Thyroid gland (tissue), 4 donors: ENCODE results near the gene CRYBG3. TPM values are rescaled to one million over a fixed set of nuclear protein-coding genes. Genes with fewer than 3 reads are reported as not detected.

ENCODE experiments used
- DNase-seq, 2 donors: peaks; one replicate each; pipeline ENCODE4 v3.0.0-alpha.2; 2019
- H3K27ac ChIP-seq, 3 donors: fragments of 200-600 bp; sonication (generic); 1 replicate in 2 of 3; 2 replicates in 1 of 3; pipeline ENCODE4 v1.5.1; 2016 to 2019; ENCODE audit warnings: mild to moderate bottlenecking in 1 of 3, moderate library complexity in 1 of 3
- H3K27me3 ChIP-seq: fragments of 200-600 bp; sonication (generic); one replicate; pipeline ENCODE4 v1.5.1; 2019
- H3K36me3 ChIP-seq, 2 donors: fragments of 200-600 bp; sonication (generic); one replicate each; pipeline ENCODE4 v1.5.1; 2016 to 2019
- H3K4me1 ChIP-seq, 2 donors: fragments of 200-600 bp; sonication (generic); one replicate each; pipeline ENCODE4 v1.5.1; 2017 to 2019
- H3K4me3 ChIP-seq, 3 donors: fragments of 200-600 bp; sonication (generic); replicated peaks in 1 of 3; 1 replicate in 2 of 3; 2 replicates in 1 of 3; pipeline ENCODE4 v1.5.1; 2016; ENCODE audit warnings: mild to moderate bottlenecking in 1 of 3
- H3K9me3 ChIP-seq: fragments of 200-600 bp; sonication (generic); one replicate; pipeline ENCODE4 v1.5.1; 2017
- POLR2A ChIP-seq, 2 donors: fragments of 450-650 bp; IDR thresholded peaks; one replicate each; pipeline ENCODE4 v1.6.1; 2017; ENCODE audit warnings: antibody characterized with exemption in 2 of 2, mild to moderate bottlenecking in 2 of 2, moderate library complexity in 1 of 2
- WGBS, 2 donors: methylation state at CpG; one replicate each; pipeline ENCODE4 v1.1.5; 2017; 5-methylcytosine and 5-hydroxymethylcytosine counted together
- intact Hi-C: fragments of 100-400 bp; cut with DNase I; formaldehyde crosslinking; loops from one replicate; pipeline ENCODE4 v1.15.1; 2023
- total RNA-seq, 4 donors: library from RNA; depleted of rRNA; stranded (reverse); fragments of >200 nt; gene quantifications; one replicate each; pipeline ENCODE4 v1.2.3, GENCODE V29; 2016
- TF ChIP-seq, protein P1 (sequence below), 6 experiments: fragments of 200-600 bp in 3 of 6; fragments of 450-650 bp in 3 of 6; sonication (generic) in 3 of 6; IDR thresholded peaks; one replicate each; pipeline ENCODE4 v1.5.1; 2016 to 2019; ENCODE audit warnings: antibody characterized with exemption in 6 of 6, mild to moderate bottlenecking in 2 of 6, inconsistent platforms in 1 of 6, moderate library complexity in 1 of 6

Gene CRYBG3
- total RNA-seq, 4 donors from 2014 or later = 65.3 to 108 (median 79.4) TPM

DNA sequence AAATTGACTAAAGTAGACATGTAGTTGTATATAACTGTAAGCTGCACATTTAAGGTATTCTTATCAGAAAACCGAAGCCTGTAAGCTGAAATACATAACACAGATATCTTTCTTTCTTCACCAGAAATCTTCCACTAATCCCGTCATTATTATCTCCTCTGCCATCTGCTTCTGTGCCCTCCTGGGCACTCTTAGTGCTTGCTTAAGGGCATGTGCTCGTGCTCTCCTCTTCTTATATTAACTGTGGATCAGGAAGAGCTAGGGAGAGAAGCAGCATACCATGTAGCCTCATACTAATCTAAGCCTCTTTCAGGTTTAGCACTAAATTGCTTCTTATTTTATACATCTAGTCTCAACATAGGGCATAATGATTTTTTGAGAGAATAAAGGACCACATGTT lies 89.6 kb downstream of the CRYBG3 start:
- no peak for DNase-seq
- H3K27ac ChIP-seq = no peak overlapping the region
- no peaks in the 10 kb centered on the region for H3K4me1 ChIP-seq
- no peaks in the 10 kb centered on the region for H3K27me3 ChIP-seq
- intact Hi-C loops = no loop called here
- no peak for TF ChIP-seq POLR2A (IDR thresholded peaks at IDR 0.05)
- TF ChIP-seq, protein P1, sequence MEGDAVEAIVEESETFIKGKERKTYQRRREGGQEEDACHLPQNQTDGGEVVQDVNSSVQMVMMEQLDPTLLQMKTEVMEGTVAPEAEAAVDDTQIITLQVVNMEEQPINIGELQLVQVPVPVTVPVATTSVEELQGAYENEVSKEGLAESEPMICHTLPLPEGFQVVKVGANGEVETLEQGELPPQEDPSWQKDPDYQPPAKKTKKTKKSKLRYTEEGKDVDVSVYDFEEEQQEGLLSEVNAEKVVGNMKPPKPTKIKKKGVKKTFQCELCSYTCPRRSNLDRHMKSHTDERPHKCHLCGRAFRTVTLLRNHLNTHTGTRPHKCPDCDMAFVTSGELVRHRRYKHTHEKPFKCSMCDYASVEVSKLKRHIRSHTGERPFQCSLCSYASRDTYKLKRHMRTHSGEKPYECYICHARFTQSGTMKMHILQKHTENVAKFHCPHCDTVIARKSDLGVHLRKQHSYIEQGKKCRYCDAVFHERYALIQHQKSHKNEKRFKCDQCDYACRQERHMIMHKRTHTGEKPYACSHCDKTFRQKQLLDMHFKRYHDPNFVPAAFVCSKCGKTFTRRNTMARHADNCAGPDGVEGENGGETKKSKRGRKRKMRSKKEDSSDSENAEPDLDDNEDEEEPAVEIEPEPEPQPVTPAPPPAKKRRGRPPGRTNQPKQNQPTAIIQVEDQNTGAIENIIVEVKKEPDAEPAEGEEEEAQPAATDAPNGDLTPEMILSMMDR (IDR thresholded peaks at IDR 0.05) = no peak
- H3K36me3 ChIP-seq = peaks cover 3 to 19% of the 10 kb centered on the region in 2 donors
- whole genome bisulfite sequencing, 2 donors = 91 to 93% methylated on average over 3 of the region's 3 CpGs
- no peaks in the 10 kb centered on the region for H3K9me3 ChIP-seq
- H3K4me3 ChIP-seq = no peak overlapping the region

- Histone ChIP-seq H3K4me1 (peaks cover 0 to 15% of the 10 kb centered on the region in 2 donors), H3K9me3 (no peaks in the 10 kb centered on the region), H3K4me3 (no peak overlapping the region), H3K27ac (no peak overlapping the region), H3K36me3 (peaks cover 3 to 26% of the 10 kb centered on the region in 2 donors), H3K27me3 (no peaks in the 10 kb centered on the region)
- TF ChIP-seq, protein P1 (IDR thresholded peaks at IDR 0.05) = no peak
- no peak for TF ChIP-seq POLR2A (IDR thresholded peaks at IDR 0.05)
- DNase-seq = no peak
- intact Hi-C loops = no loop called here
- whole genome bisulfite sequencing, 2 donors = 91 to 95% methylated on average over 2 of the region's 2 CpGs
These were observed 92.6 kb downstream of the CRYBG3 start for GRCh38 chr3:97914388-97914787.

- Histone ChIP-seq H3K9me3 (no peaks in the 10 kb centered on the region), H3K4me1 (peaks cover 0 to 15% of the 10 kb centered on the region in 2 donors), H3K27me3 (no peaks in the 10 kb centered on the region), H3K4me3 (no peak overlapping the region), H3K27ac (no peak overlapping the region), H3K36me3 (peaks cover 3 to 26% of the 10 kb centered on the region in 2 donors)
- TF ChIP-seq POLR2A (IDR thresholded peaks at IDR 0.05) = no peak
- TF ChIP-seq, protein P1 (IDR thresholded peaks at IDR 0.05) = no peak
- intact Hi-C loops = no loop called here
- no peak for DNase-seq
These were observed 94.8 kb downstream of the CRYBG3 start for GRCh38 chr3:97916576-97916975.

DNA sequence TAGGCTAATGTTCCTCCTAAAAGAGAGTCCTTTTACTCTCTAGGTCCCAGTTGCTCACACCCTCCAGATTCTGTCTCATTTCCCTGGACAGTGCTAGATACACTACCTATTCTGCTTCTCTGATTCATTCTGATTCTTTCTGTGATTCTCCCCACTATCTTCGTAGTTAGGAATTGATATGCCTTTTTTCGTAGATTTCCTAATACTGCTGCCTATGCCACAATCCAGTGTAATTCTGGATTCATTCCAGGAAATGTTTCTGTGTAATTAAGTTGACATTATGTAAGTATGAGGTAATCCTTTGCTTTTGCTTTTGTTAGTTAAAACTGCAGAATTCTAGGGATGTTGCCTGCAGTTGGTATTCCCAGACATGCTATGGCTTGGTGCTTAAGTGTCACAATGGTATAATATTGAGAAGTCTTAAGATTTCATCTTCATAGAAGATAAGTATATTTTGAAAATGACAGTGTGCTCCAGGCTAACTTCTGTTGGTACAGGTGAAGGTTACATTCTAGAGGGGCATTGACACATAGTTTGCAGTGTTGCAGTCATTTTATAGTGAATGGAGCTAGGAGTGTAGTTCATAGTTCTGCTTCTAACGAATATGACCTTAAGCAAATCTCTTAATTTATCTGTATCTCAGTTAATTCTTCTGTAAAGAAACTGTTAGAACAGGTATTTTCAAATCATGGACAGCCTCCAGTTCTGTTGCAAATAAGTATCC lies 96.2 kb downstream of the CRYBG3 start:
- Histone ChIP-seq H3K4me3 (no peak overlapping the region), H3K27me3 (no peaks in the 10 kb centered on the region), H3K4me1 (peaks cover 0 to 15% of the 10 kb centered on the region in 2 donors), H3K27ac (no peak overlapping the region), H3K9me3 (no peaks in the 10 kb centered on the region), H3K36me3 (peaks cover 3 to 21% of the 10 kb centered on the region in 2 donors)
- no peak for TF ChIP-seq POLR2A (IDR thresholded peaks at IDR 0.05)
- TF ChIP-seq, protein P1 (IDR thresholded peaks at IDR 0.05) = no peak
- intact Hi-C loops = no loop called here
- 82 to 84% methylated on average over 3 of the region's 3 CpGs for WGBS, 2 donors
- DNase-seq = no peak

- DNase-seq = no peak
- H3K36me3 ChIP-seq = peaks cover 0 to 10% of the 10 kb centered on the region in 2 donors
- H3K9me3 ChIP-seq = no peaks in the 10 kb centered on the region
- peaks cover 4 to 6% of the 10 kb centered on the region in 2 donors for H3K4me1 ChIP-seq
- no peak overlapping the region for H3K27ac ChIP-seq
- TF ChIP-seq, protein P1 (IDR thresholded peaks at IDR 0.05) = no peak
- TF ChIP-seq POLR2A (IDR thresholded peaks at IDR 0.05) = no peak
- intact Hi-C loops = no loop called here
- no peaks in the 10 kb centered on the region for H3K27me3 ChIP-seq
- no peak overlapping the region for H3K4me3 ChIP-seq
These were observed 105.9 kb downstream of the CRYBG3 start for GRCh38 chr3:97927704-97928103.
